Gastrocnemius medialis (tissue), 4 donors: ENCODE results near the gene SLC6A17. TPM values are rescaled to one million over a fixed set of nuclear protein-coding genes. Genes with fewer than 3 reads are reported as not detected.

Experiments
- ATAC-seq, 2 donors: fragments of 150-250 bp; one replicate each; pipeline ENCODE4 v1.9.1; 2016
- DNase-seq, 2 donors: peaks; one replicate each; pipeline ENCODE4 v3.0.0-alpha.2; 2019
- H3K27ac ChIP-seq, 4 donors: fragments of 200-600 bp; sonication (generic); 1 replicate in 1 of 4; 2 replicates in 3 of 4; pipeline ENCODE4 v1.5.1; 2016 to 2018; ENCODE audit warnings: mild to moderate bottlenecking in 2 of 4, moderate library complexity in 1 of 4
- H3K27me3 ChIP-seq, 3 donors: fragments of 200-600 bp; sonication (generic) in 2 of 3; 1 replicate in 1 of 3; 2 replicates in 2 of 3; pipeline versions ENCODE4 v1.5.1 to v1.6.0; 2016 to 2019; ENCODE audit warnings: mild to moderate bottlenecking in 1 of 3, moderate library complexity in 1 of 3
- H3K36me3 ChIP-seq, 2 donors: fragments of 200-600 bp; sonication (generic) in 1 of 2; one replicate each; pipeline ENCODE4 v1.5.1; 2017 to 2018
- H3K4me1 ChIP-seq, 2 donors: fragments of 200-600 bp; sonication (generic) in 1 of 2; one replicate each; pipeline ENCODE4 v1.5.1; 2016 to 2017; ENCODE audit warnings: mild to moderate bottlenecking in 2 of 2
- H3K4me3 ChIP-seq, 4 donors: fragments of 200-600 bp; sonication (generic) in 3 of 4; 1 replicate in 1 of 4; 2 replicates in 3 of 4; pipeline ENCODE4 v1.5.1; 2016 to 2019; ENCODE audit warnings: mild to moderate bottlenecking in 2 of 4
- H3K9me3 ChIP-seq, 3 donors: fragments of 200-600 bp; sonication (generic) in 2 of 3; 1 replicate in 1 of 3; 2 replicates in 2 of 3; pipeline ENCODE4 v1.5.1; 2016 to 2019
- POLR2A ChIP-seq, 2 donors: fragments of 450-650 bp; IDR thresholded peaks; one replicate each; pipeline ENCODE4 v1.6.1; 2017; ENCODE audit warnings: antibody characterized with exemption in 2 of 2, mild to moderate bottlenecking in 2 of 2, moderate library complexity in 2 of 2
- in situ Hi-C, 4 donors: fragments of 200-750 bp; cut with MboI; loops; one replicate each; pipeline versions ENCODE4 v1.15.0 to v1.8.0; 2017; ENCODE audit warnings: low sequenced_read_pairs in 4 of 4
- intact Hi-C: fragments of 100-400 bp; cut with DNase I; formaldehyde crosslinking; loops from one replicate; pipeline ENCODE4 v1.15.1; 2023; ENCODE audit warnings: low total_unique reads
- total RNA-seq, 4 donors: library from RNA; depleted of rRNA; stranded (reverse); fragments of >200 nt; gene quantifications; one replicate each; pipeline versions ENCODE4 v1.1.0 to v1.2.3, GENCODE V29; 2016
- TF ChIP-seq, protein P1 (sequence below), 5 experiments: fragments of 450-650 bp in 3 of 5; fragments of 200-600 bp in 2 of 5; sonication (generic) in 2 of 5; IDR thresholded peaks in 4 of 5; conservative IDR thresholded peaks in 1 of 5; 1 replicate in 4 of 5; 2 replicates in 1 of 5; pipeline ENCODE4 v1.5.1; 2016 to 2019; ENCODE audit warnings: antibody characterized with exemption in 5 of 5, mild to moderate bottlenecking in 3 of 5, moderate library complexity in 3 of 5

SLC6A17 gene
- total RNA-seq, 4 donors from 2014 or later, result 0.02 to 0.03 TPM; not detected in 2

DNA sequence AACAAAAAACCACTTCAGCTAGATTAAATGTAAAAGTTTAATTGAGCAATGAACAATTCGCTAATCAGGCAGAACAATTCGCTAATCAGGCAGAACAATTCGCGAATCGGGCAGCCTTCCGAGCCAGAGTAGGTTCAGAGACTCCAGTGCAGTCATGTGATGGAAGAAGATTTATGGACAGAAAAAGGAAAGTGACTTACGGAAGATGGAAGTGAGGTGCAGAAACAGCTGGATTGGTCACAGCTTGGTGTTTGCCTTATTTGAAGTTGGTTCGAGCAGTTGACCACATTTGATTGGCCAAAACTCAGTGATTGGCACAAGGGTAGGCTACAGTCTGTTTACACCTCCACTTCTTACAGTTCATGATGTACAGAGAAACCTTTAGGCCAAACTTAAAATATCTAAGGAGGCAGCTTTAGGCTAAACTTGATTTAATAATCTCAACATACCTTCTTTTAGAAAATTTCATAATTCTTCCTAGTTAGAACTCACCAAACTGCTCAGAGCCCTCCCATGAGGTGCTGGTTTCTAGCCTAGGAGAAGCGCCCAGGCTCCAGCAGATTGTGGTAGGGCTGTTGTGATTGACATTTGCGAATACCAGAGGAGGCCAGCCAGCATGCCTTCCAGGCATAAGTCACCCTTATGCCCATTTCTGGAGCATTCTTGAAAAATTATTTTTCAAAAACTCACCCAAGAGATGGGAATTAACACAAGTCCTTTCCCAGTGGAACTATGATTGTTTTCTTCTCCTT lies 37.0 kb downstream of the SLC6A17 start:
- H3K27ac ChIP-seq, result peak overlapping the region; percentile 35 to 58 (median 48)
- DNase-seq (no peak), ATAC-seq (no peak)
- in situ Hi-C loops, result no loop called here
- H3K4me3 ChIP-seq, result no peak overlapping the region
- no peak for TF ChIP-seq POLR2A (IDR thresholded peaks at IDR 0.05)
- TF ChIP-seq, protein P1, sequence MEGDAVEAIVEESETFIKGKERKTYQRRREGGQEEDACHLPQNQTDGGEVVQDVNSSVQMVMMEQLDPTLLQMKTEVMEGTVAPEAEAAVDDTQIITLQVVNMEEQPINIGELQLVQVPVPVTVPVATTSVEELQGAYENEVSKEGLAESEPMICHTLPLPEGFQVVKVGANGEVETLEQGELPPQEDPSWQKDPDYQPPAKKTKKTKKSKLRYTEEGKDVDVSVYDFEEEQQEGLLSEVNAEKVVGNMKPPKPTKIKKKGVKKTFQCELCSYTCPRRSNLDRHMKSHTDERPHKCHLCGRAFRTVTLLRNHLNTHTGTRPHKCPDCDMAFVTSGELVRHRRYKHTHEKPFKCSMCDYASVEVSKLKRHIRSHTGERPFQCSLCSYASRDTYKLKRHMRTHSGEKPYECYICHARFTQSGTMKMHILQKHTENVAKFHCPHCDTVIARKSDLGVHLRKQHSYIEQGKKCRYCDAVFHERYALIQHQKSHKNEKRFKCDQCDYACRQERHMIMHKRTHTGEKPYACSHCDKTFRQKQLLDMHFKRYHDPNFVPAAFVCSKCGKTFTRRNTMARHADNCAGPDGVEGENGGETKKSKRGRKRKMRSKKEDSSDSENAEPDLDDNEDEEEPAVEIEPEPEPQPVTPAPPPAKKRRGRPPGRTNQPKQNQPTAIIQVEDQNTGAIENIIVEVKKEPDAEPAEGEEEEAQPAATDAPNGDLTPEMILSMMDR (IDR thresholded peaks at IDR 0.05 in 4 of 5, conservative IDR thresholded peaks at IDR 0.05 in 1 of 5), result no peak
- no peaks in the 10 kb centered on the region for H3K9me3 ChIP-seq
- no peaks in the 10 kb centered on the region for H3K27me3 ChIP-seq
- intact Hi-C loops, result no loop called here
- H3K36me3 ChIP-seq, result no peaks in the 10 kb centered on the region
- peaks cover 12 to 33% of the 10 kb centered on the region in 2 donors for H3K4me1 ChIP-seq

DNA sequence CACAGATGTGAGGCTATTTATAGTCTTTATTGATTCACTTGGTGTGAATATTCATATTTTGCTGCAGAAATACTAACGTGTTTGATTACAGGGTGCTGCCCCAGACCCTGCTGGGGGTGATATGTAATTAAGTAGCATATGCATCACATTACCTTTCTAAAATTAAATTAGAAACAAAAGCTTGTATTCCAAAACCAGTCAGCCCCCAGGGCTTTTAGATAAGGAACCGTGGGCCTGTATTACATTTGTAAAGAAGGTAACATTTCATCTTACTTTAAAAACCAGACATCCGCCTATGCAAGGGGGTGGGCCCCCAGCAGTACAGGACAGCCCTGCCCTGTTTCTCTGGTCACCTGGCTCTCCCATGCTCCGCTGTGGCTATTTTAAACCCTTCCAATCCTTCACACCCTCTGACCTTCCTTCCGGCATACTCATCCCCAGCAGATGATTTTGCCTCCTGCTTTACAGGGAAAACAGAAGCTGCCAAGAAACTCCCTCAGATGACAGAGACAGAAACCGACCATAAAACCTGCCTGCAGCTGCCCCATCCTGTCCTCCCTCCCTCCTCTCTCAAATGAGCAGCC lies 37.8 kb downstream of the SLC6A17 start:
- Histone ChIP-seq H3K4me1 (peaks cover 12 to 33% of the 10 kb centered on the region in 2 donors), H3K36me3 (no peaks in the 10 kb centered on the region), H3K4me3 (no peak overlapping the region), H3K27me3 (no peaks in the 10 kb centered on the region), H3K9me3 (no peaks in the 10 kb centered on the region), H3K27ac (peak overlapping the region; percentile 48 to 58 (median 54))
- in situ Hi-C loops (no loop called here), intact Hi-C loops (no loop called here)
- TF ChIP-seq, protein P1 (IDR thresholded peaks at IDR 0.05 in 4 of 5, conservative IDR thresholded peaks at IDR 0.05 in 1 of 5), result no peak
- TF ChIP-seq POLR2A (IDR thresholded peaks at IDR 0.05), result no peak
- DNase-seq, result peak; percentile 16 to 29
- peak; percentile 72 to 90 for ATAC-seq

DNA sequence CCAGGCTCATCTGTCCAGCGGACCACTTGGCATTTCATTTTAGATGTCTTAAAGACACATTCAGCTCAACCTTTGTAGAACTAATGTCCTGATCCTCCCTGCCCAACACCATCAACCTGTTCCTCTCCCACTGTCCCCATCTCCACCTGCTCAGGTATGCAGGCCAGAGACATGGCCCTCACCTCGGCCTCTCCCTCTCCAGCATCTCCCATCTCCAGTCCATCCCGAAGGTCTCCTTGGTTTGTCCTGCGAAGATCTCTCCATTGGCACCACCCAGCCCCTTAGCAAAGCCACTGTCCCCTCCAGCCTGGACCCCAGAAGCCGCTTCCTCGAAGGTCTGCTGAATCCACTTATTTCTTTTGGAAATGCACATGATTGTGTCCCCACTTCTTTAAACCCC lies 38.9 kb downstream of the SLC6A17 start:
- Histone ChIP-seq H3K9me3 (no peaks in the 10 kb centered on the region), H3K4me1 (peaks cover 12 to 33% of the 10 kb centered on the region in 2 donors), H3K27me3 (no peaks in the 10 kb centered on the region), H3K36me3 (no peaks in the 10 kb centered on the region), H3K27ac (peak overlapping the region in 3 of 4 donors; percentile 48 to 58 (median 49)), H3K4me3 (no peak overlapping the region)
- DNase-seq (no peak), ATAC-seq (no peak)
- intact Hi-C loops, result no loop called here
- TF ChIP-seq, protein P1 (IDR thresholded peaks at IDR 0.05 in 4 of 5, conservative IDR thresholded peaks at IDR 0.05 in 1 of 5), result no peak
- in situ Hi-C loops, result no loop called here

DNA sequence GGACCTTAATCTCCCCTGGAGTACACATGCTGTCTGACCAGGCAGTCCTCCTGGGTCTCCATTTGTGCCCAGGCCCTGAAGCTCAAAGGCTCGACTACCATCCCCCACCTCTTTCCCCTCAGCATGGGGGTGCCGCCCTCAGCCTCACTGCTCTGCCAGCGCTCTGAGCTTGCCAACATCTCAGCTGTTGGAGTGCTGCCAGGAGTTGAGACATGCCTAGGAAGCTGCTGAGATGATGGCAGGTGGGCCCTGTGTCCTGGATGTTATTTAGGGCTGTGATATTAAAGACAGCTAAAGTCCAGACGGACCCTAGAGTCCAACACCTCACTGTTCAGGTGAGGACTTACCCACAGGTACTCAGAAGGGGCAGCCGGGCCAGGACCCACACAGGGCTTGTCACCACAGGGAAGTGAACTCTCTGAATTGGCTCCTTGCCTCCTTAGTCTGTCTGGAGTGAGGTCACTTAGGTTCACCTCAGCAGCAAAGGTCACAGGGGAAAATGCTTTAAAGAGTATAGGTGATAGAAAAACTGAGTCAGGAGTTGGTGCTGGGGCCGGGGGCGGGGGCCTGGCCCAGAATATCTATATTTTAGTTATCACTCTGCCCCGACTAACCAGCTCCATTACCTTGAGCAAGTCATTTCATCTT lies 40.1 kb downstream of the SLC6A17 start:
- intact Hi-C loops, result no loop called here
- in situ Hi-C loops, result no loop called here
- Histone ChIP-seq H3K9me3 (no peaks in the 10 kb centered on the region), H3K27ac (no peak overlapping the region), H3K4me1 (peaks cover 12 to 33% of the 10 kb centered on the region in 2 donors), H3K27me3 (no peaks in the 10 kb centered on the region), H3K36me3 (no peaks in the 10 kb centered on the region), H3K4me3 (no peak overlapping the region)
- DNase-seq, result no peak
- TF ChIP-seq POLR2A (IDR thresholded peaks at IDR 0.05), result no peak
- TF ChIP-seq, protein P1 (IDR thresholded peaks at IDR 0.05 in 4 of 5, conservative IDR thresholded peaks at IDR 0.05 in 1 of 5), result no peak
- ATAC-seq, result no peak
